DMS153 treated with DMSO at 0.1 percent for 48 hours (cell line): ENCODE measurements around the gene ALOX5.
"Not testable (repeated sequence)": the region's sequence is repeated elsewhere in the genome, so short reads cannot be mapped to it uniquely, and the experiment has no call there.

Experiments
- DNase-seq: peaks from one replicate; lab custom pipeline; 2025; ENCODE audit not compliant: unreplicated experiment; lab: John Stamatoyannopoulos, UW

ALOX5 gene

DNA sequence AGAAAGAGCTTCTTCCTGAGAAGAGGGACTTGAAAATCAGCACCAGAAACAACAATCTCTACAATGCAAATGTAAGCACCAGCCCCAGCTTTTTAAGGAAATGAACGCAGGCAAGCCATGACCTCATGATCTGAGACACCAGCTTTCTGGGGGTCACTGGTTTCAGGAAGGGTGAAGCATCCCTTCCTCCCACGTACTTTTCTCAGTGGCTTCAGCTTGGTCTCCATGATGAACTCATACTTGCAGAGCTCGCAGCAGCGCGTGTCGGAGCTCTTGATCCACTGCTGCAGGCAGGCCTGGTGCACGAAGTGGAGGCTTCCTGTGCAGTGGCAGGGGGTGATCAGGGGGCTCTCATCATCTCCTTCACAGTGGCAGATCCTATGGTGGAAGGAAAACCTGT is 87.0 kb downstream of the ALOX5 start:
- no peak for DNase-seq

DNA sequence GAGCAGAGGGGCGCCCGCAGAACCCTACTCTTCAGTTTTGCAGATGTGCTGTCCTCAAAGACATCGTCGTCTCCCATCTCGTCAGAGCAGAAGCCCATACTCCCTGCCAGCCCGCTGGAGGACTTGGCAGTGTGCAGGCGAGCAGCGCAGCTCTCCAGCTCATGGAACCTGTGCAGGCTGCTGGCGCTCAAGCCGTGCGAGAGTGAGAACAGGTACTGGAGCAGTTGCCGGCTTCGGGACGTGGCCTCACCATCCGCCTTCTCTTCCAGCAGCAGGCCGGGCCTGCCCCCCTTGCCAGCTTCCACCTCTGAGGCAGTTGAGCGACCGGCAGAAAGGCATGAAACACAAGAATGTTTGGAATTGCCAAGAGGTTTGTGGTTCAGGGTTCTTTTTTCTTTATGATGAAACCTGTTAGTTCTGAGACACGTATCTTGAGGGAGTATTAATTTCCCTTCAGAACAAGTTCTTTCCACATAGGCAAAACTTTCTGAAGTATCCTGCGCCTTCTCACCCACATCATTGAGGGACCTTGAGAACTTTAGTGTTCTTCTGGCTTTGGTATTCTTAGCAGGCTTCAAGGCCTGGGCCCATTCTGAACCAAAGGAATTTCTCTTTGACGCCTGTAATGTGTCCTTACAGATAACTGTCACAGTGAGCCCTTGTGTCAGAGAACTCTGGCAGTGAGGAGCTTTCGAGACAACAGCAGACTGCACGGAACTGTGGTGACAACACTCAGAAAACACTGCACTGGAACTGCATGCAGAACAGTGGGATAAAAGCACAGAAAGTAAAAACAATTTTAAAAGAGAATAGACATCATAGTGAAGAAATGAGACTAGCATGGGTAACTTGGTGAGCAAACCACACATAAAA is 89.5 kb downstream of the ALOX5 start:
- no peak for DNase-seq

DNA sequence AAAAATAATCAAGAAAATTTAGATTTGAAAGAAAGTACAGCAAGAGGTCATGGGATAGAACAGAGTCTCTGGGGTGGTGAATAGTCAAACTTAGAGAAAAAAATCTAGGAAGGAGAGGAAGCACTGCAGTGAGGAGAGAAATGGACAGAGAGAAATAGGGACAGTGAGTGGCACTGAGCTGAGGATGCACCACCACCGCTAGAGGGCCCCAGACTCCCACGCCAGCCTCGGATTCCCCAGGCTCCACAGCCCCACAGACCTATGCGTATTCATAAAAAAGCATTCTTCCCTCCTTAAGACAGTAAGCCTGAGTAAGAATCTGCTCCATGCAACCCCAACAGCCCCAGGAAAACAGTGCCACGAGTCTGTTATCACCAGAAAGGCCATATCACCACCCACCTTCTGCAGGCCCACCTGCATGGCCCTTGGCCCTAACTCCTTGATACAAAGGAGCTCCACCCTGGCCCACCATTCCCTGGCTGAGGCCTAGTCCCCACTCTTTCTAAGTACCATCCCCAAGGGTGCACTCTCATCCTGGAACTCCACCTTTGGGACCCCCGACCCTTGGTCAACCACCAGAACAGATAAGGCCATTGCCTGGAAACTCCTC is 91.0 kb downstream of the ALOX5 start:
- DNase-seq, result peak; percentile 55

DNA sequence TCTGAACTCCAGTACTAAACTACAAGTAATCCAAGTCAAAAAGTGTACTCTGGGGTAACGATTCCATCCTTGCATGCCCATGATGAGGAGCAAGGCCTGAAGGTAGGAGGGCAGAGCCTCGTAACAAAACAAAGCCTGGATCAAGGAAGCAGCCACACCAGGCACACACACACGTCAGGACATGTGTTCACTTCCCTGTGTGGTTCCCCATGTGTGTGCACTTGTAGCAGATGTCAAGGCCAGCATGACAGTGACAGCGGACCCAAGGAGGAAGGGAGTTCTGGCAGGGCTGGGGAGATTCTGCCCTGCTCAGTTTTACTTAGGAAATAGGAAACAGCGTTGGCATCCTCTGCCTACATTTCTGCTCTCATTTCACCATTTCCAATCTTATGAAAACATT is 92.8 kb downstream of the ALOX5 start:
- no peak for DNase-seq

DNA sequence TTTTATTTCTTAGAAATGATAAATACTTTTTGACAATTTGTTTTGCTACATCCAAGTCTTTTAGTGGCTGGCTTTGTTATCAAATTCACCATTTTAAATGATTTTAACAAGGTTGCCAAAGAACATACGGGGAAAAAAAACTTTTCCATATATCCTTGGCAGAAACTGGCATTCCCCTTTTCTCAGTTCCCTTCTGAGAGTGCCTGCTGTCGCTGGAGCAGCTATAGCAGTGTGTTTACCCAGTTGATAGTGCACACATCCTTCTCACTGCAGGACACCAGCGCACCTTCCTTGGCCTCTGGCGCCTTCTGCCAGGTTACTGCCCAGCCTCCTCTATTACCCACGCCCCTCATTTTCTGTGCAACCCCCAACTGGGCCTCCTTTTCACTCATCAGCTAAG is 94.1 kb downstream of the ALOX5 start:
- no peak for DNase-seq

DNA sequence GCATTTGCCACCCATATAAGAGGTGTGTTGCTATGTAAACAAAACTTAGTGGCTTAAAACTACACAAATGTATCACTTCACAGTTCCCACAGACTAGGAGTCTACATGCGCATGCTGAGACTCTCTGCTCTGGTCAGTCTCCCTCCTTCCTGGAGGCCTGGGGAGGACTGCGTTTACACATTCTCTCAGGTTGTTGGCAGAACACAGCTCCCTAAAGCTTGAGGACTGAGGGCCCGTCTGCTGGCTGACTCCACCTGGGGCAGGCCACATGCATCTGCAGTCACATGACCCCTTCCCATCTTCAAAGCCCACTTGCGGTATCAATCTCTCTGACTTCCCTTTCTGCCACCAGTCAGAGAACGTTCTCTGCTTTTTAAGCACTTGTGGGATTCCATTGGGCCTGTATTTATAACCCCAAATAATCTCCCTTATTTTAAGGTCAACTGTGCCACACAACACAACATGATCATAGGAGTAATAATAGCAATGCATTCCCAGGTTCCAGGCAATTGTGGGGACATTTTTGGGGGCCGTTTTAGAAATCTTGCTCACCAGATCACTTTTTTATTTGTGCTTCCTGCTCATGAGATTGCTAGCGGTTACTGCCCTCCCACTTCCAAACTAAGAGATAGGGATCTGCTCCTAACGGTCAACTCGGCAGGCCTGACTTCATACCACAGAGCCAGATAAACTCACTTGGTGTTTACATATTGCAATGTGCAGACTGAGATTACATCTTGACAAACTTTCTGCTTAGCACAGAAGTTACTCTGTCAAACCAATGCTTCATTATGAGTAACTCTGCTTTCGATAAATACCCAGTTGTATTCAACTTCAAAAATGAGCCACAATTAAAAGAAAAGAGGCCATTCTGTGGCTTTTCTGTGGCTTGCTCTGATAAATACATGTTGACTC is 96.3 kb downstream of the ALOX5 start:
- no peak for DNase-seq

DNA sequence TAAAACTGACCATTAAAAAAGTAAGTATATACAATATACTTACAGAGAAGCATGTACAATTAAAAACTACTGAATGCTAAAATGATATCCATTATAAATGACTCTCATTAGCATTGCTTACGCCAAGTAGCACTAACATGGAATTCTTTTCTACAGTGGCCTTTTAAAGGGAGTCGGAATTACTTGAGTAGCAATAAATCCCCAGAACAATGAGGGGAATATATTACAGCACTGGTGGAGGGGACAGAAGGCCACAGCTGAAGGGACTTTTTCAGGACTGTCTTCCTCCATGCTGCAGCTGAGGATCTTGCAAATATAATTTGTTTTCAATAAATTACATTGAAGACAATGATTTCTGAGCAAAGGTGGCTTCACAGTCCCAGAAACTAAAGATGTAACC is 97.0 kb downstream of the ALOX5 start:
- DNase-seq, result no peak

DNA sequence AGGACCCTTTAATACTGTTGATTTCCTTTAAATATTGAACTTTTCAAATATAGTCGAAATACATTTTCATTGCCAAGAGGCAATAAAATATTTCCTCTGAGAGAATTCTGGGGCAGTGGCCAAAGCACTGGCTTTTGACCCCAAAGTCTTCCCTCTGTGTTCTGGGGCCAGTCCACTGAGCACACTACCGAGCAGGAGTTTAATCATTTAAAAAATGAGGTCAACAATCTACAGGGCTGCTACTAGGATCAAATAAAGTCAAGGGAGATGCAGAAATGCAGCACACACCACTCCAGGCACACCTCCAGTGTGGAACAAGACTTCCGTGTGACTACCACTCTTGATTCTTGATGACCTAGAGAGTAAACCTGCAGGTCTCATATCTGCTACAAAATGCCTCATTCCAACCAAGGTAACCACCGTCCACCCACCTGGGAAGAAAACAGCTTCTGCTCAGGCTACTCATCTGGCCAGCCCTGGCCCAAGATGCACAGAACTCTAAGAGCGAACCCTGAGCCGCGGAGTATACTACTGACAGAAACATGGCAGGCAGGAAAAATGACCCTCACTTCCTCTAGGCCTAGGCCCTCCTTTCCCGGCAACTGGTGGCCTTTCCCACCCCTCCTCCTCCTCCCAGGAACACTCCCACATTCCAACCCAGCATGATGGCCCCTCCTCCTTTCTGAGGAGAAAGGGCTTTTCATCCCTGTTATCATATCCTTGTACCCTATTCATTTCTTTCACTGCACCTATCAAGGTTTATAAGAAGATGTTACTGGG is 97.7 kb downstream of the ALOX5 start:
- no peak for DNase-seq

DNA sequence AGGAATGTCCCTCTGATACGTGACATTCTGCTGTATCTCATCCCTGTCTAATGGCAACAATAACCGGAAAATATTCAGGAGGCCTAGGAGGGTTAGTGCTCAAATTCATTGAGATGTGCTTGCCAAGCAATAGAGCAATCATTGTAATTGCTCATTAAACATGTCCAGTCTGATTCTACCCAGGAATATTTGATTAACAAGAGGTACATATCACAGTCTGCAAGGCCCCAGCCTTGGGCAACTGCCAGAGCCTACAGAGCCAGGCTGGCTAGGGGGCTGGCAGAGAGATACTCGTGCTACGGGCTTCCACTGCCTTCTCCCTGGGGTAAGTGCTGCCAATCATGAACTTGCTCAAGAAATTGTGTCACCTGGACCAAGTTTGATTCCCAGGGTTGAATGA is 99.1 kb downstream of the ALOX5 start:
- no peak for DNase-seq

DNA sequence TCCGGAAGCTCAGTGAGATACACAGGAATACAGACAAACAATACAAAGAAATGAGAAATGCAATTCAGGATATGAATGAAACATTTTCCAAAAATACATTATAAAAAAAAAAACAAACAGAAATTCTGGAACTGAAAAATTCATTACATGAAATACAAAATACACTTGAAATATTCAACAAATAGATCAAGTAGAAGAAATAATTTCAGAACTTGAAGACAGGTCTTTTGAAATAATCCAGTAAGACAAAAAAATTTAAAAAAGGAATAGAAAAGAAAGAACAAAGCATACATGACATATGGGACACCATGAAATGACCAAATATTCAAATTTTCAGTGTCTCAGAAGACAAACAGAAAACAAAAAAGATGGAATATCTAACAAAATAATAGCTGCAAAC is 102.5 kb downstream of the ALOX5 start:
- DNase-seq, result no peak

DNA sequence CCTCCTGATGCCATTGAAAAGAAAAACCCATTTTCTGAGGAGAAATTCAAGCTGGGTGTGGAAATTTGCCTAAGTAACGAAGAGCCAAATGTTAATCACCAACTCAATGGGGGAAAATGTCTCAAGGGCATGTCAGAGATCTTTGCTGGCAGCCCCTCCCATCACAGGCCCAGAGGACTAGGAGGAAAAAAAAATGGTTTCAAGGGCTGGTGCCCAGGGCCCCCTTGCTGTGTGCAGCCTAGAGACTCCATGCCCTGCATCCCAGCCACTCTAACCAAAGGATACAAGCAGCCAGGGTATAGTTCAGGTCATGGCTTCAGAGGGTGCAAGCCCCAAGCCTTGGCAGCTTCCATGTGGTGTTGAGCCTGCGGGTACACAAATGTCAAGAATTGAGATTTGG is 106.3 kb downstream of the ALOX5 start:
- DNase-seq, result no peak

DNA sequence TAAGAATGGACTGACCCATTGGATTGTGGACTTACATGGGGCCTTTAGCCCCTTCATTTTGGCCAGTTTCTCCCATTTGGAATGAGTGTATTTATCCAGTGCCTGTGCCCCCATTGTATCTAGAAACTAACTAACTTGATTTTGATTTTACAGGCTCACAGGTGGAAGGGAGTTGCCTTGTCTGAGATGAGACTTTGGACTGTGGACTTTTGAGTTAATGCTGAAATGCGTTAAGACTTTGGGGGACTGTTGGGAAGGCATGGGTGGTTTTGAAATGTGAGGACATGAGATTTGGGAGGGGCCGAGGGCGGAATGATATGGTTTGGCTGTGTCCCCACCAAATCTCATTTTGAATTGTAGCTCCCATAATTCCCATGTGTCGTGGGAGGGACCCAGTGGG is 107.1 kb downstream of the ALOX5 start:
- not testable (repeated sequence) for DNase-seq

DNA sequence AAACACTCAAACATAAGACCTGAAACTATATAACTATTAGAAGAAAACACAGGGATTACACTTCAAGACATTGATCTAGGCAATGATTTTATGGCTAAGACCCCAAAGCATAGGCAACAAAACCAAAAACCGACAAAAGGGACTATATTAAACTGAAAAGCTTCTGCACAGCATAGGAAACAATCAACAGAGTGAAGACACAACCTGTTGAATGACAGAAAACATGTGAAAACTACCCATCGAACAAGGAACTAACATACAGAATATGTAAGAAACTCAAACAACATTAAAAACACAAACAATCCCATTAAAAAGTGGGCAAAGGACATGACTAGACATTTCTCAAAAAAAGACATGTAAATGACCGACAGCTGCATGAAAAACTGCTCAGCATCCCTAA is 109.0 kb downstream of the ALOX5 start:
- no peak for DNase-seq

DNA sequence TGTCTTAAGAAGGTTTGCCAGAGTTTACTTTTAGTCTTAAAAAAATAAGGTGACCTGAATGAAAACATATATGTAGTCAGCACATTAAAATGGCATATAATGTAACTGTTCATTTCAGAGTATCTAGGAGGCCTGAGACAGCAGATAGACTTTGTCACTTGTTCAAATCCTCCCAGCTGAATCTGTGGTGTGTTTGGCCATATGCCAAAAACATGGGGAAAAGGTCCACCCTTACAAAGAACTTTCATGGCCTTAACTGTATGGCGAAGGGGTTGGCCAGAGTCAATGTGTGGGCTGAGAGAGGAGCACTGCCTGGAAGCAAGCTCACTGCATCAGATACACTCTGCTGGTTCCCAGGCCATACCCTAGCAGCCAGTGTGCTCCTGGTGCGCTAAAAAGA is 113.7 kb downstream of the ALOX5 start:
- no peak for DNase-seq

DNA sequence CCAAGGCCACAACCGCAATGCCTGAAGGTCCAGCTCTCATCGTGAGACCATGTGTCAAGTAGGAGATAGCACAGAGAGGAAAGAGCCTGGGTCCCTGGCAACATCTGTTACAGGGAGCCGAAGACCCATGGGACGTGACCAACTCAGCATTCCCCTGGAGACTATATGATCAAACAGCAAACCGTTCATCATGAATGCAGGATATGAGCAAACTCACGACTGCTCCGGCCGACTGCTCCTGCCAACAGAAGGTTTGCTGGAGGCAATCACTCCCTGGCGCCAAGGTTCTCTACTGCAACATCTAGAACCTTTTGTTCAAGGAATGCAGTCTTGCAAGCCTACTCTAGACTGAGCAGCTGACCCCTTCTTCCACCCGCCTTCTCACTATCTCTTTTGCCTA is 114.3 kb downstream of the ALOX5 start:
- DNase-seq, result no peak

DNA sequence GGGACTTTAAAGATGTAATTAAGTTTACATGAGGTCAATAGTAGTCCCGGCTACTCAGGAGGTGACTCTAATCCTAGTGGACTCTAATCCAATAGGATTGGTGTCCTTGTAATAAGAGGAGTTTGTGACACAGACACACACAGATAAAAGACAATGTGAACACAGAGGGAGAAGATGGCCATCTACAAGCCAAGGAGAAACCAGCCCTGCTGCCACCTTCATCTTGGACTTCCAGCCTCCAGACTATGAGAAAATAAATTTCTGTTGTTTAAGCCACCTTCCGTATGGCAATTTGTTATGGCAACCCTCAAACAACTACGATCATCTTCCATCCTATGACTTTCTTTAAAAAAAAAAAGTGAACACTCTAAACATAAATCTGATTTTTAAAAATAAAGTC is 116.3 kb downstream of the ALOX5 start:
- no peak for DNase-seq

DNA sequence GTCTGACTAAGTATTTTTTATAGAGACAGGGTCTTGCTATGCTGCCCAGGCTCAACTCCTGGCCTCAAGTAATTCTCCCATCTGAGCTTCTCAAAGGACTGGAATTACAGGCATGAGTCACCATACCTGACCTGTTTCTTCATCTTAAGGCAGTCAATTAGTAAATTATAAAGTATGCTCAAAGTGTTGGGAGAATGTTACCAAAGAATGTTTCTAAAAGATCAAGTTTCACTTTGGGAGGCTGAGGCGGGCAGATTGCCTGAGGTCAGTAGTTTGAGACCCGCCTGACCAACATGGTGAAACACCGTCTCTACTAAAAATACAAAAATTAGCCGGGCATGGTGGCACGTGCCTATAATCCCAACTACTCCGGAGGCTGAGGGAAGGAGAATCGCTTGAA is 117.0 kb downstream of the ALOX5 start:
- no peak for DNase-seq
